Activated naive CD4-positive, alpha-beta T cell treated with Interleukin-2 at 50 U/mL for 16 hours (primary cell): ENCODE measurements around the gene DMBX1.

Experiments
- DNase-seq: peaks from one replicate; pipeline ENCODE4 v3.0.0-alpha.2; 2020

The DMBX1 gene

DNA sequence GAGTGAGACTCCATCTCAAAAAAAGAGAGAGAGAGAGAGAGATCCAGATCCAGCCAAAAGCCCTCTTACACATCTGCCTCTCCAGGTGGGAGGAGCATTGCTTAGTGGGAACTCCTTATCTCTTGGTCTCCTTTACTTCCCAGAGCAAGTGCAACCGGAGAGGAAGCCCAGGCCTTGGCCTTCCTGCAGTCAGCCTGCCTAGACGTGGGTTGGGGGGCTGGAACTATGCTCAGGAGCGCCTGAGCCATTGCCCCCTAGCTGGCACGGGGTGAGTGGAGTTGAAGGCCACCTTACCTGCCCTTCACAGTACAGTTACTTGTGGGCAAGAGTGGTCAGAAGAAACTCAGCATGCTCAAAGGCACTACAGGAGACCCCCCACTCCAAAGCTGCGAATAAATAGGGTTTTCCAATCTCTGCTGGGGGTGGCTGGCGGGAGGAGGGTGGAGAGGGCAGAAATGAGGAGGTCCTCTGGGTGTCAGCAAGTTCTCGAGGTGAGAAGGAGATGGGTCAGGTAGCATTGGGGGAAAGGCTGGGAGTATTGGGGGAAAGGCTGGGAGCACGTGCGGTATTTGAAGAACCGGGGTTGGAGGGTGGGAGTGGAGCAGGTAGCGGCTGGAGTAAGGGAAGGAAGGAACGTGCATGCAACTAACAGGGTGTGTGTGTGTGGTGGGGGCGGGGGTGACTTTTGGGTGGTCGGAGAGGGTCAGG is 4.7 kb upstream of the DMBX1 start:
- DNase-seq: no peak

DNA sequence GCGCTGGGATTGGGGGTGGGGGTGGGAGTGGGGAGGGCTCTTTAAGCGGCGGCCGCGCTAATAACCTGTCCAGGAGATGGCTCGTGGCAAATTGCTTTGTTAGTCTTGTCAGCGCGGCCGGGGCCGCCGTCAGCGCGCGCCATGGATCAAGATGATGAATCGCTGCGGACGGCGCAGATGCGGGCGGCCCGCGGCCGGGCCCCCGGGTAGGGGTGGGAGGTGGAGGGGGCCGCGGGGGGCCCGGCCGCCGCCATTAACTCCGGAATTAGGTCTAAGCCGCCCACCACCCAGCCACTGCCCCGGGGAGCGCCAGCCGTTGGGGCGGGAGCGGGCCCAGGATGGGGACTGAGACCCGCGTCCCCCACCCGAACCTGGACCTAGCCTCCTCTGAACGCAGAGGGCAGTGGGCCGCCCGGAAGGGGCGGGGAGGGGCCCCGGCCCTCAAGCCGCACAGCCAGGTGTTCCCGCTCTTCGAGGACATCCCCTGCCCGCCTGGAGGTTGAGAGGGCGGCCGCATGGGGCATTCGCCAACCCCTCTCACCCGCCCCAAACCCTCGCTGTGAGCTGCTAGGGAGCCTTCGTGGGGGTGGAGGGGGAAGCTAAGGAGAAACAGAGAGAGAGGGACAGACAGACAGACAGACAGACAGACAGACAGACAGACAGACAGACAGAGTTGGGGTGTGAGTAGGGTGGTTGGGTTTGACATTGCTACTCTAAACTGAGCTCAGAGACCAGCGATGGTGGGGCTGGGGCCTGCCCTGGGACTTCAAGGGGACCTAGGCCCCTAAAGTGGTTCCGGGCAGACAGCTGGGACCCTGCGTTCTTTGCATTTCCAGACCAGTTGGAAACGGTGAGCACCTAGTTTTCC is 3.8 kb upstream of the DMBX1 start:
- no peak for DNase-seq

DNA sequence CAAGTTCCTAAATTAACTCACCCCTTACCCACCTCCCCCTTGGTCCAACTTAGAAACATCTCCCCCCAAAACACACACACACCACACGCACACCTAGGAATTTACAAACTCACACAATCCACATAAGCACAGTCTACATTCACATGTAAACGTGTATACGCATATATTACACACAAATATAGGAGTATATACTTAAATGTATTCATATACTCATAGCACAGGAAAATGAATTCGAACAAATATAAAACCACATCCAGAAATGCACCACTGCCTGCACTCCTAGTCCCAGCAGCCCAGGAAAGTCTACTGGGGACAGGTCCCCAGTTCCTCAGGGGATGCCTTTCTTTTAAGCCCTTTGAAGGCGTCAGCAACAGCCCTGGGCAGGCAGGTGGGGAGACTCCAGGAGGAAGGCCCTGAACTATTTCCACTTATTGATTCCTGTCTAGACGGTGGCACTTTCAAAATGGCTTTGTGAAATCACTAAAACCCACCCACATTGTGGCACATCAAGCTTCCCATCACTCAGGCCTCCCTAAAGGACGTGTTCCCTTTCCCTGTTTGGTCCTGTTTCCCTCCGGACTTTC is 3.1 kb upstream of the DMBX1 start:
- no peak for DNase-seq

DNA sequence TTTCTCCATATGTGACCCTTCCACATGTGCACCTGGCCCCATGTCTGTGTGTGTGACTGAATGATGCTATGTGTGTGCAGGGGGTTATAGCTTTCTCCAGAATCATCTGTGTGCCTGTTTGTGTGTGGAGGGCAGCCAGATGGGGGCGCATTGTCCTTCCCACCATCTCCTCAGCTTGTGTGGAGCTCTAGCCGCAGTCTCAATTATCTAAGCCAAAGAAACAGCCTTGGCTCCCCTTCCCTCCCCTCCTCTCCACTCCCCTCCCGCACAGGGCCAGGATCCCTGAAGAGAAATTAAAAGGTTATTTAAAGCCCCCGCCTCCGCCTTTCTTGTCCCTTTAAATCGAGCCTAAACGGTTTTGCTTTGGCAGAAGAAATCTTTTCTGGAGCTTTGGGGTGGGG is 1.8 kb upstream of the DMBX1 start:
- no peak for DNase-seq

DNA sequence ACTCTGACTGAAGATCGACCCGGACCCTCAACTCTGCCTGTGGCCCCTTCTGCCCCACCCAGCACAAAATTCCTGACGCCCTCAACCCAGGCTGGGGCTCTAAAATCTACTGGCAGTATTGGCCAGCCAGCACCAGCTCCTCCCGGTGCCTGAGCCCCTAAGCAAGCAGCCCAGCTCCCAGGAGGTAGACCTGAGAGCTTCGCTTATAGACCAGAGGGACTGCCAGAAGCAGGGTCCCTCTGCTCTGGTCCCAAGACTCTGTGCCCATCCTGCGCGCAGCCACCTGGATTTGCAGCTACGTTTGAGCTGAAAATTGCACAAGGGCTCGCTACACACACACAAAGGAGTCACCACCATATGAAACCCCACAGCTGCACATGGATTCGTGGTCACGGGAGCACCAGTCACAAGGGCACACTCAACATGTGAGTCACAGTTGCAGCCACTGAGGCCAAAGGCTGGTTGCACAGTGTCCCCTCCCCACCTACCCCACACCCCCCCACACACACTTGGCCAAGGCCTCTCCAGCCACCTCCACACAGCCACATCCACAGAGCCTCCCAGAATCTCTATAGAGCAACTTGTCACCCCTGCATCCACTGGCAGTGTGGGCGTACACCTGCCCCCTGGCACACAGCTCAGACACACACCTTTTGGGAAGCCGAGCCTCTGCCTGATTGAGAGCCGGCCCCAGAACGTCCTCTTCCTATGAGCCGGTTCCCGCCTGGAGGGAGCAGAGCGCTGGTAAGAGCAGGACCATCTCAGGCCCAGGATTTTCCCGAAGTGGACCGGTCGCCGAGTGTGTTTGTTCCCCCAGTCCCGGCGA is 1.1 kb upstream of the DMBX1 start:
- no peak for DNase-seq

DNA sequence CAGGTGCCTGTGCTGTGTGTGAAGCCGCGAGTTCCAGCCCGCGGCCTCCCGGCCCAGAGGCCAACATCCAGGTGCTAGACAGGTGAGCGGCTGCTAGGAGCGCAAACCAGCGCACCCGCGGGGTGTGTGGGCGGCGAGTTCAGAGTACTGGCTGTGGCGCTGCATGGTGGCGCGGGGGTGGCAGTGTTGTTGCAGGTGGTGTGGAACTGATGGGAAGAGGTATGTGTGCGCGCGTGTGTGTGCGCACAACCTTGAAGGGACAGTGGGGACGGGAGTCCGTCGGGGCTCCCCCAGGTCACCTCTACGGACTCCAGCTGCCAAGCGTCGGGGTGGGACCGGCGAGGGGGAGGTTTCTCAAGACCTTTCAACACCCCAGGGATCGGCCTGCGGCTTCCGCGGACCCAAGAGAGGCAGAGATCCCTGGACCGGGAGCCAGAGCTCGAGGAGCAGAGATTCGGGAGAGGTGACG is 433 bp upstream of the DMBX1 start:
- peak; percentile 56 for DNase-seq

DNA sequence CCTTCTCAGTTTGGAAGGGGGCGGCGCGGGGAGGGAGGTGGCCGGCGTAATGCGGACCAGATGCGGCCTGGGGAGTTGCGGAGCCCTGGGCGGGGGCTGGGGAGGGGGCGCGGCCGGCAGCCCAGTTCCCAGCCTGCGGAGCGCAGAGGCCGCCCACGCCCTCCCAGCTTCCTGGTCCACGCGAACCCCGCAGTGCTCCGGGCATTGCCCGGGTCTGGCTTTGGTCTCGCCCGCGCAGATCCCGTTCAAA is 695 bp downstream of the DMBX1 start:
- no peak for DNase-seq

DNA sequence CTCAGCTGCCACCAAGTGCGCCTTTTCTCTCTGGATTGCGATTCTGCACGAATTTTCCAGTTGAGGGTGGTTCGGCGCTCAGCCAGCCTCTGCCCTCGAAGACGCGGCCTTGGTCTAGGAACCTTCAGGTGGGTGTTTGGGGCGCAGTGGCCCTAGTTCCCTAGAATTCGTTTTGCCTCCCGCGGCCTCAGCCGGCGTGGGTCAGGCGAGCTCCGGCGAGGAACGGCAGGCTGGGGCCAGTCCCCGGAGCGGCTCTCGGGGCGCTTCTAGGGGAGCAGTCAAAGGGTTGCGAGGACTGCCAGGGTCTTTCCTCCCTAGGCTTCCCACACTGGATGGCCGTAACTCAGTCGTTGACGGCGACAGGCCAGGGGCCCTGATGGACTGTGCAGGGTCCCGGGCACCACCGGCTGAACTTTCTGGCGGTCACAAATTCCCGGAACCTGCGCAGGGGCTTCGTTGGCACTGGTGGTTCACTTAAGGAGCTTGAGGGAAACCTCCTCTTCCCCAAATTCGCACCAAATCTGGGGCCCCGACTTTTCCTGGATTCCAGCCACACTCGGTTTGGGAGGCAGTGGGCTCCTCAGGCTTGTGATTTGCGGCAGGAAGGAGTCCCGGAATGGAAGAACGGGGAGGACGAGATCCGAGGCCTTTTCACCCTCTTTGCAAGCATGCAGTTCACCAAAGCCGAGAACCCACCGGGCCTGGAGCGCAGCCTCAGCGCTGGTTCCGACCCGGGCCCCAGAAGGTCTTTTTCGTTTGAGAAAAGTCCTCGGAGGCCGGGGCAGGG is 1.2 kb downstream of the DMBX1 start:
- DNase-seq: no peak

DNA sequence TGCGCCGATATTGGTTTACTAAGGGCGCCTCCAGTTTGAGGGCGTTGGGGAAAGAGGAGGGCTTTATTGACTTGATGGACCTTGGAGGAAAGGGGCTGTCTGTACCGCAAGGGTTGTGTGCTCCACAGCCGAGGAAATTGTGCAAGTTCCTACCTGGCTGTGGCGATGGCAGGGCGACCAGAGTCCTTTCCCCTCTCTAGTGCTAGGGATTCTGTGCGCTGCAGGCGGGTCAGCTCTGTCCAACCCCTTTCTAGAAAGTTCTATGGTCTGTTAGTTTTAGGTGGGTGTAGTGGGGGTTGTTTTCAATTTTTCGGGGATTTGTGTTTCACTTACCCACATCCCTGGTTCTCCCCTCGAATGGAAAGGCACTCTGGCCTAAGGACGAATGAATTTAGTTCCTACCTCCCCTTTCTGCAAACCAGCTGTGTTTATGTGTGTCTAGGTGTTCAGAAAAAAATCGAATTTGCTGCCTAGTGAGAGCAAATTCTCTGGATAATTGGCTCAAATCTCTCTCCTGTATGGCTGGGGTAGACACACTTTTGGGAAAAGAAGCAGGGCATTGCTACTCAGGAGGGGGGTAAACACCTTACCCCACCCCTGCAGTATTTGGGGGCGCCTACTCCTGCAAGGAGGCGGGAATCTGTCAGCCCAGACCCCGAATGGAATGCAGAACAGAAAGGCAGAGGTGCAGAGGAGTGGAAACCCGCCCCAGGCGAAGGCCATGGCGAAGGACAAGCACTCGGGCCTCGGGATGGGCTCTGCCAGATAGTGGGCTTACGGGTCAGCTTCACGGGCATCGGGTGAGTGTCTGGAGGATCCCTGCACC is 2.0 kb downstream of the DMBX1 start:
- DNase-seq: no peak

DNA sequence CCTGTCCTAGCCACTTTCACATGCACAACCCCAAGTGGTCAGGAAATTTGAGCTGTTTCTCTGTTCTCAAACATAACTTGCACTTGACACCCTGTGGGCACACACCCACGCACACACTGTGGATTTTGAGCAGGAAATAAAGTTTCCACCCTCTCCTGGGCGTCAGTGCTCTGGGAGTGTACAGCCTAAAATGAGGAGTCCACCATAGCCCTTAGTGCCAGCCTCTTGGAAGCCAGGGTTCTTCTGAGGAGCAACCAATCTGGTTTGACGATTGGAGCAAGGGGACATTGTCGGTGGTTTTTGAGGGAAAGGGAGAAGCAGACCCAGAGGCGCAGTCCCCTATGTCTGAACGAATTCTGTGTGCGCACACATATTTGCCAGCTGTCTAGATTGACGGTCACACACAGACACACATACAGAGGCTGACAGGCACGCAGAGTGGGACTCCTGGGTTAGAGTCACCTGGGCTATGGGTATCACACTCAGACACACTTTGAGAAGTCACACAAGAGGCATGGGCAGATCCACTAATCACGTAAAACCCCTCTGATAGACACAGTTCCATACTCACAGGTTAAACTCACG is 2.7 kb downstream of the DMBX1 start:
- no peak for DNase-seq

DNA sequence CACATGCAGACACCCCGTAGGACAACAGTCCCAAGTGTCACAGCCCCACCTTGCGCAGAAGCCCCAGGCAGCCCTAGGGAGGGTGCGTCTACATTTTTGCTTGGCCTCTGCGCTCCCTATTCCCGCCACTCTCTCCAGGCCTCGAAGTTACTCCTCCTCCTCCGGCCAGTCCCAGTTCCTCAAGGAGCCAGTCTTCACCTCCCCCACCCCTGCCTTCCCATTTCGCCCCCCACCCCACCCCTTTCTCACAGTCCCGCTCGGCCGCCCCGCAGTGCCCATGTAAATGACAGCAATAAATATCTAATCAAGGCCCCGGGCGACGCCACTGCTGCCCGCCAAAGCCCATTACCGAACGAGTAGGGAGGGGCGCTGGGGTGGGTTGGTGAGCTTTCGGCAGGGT is 3.2 kb downstream of the DMBX1 start:
- DNase-seq: no peak

DNA sequence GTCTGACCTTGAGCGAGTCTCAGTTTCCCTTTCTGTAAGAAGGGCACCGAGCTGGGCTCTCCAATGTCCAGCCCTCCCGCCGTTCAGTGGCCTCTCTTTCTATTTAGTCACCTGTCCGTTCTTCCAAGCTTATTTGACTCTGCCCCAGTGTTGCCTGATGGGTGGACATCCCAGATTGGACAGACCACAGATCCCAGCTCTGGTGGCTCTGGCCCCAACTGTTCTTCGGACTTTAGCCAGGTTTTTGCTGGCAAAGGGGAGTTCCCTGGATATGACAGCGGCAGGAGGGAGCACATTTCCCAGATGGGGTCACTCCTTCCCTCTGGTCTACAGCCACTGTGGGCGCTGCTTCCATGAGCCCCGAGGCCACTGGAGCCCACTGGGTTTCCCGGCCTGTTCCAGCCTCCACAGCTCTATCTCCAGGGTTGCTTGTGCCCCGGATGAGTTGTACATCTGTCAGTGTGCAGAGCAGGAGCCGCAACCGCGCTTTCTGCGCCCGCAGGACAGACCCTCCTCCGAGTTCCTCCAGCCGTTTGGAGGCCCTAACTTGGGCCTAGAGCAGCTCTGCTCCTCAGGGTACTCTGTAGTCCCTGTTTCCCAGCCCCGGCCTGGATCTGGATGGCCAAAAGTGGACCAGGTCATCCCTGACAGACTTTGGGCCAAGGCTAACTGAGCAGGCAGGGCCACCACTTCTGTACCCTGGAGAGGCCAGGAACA is 3.8 kb downstream of the DMBX1 start:
- no peak for DNase-seq

DNA sequence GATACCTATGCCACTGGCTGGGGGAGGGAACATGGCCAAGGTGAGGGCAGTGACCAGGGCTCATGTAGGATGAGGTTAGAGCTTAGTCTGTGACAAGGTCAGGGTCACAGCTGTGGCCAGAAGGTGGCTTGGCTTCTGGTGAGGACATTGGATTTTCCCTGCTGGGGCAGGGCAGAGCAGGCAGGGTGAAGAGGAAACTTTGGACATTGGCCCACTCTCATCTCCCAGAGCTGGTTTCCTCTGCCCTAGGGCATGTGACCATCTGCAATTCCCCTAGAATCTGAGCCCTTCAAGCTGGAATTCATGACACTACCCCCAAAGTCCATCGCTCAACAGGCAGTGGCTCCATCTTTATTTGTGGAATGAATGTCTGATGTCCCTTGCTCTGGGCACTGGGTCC is 5.3 kb downstream of the DMBX1 start:
- no peak for DNase-seq

DNA sequence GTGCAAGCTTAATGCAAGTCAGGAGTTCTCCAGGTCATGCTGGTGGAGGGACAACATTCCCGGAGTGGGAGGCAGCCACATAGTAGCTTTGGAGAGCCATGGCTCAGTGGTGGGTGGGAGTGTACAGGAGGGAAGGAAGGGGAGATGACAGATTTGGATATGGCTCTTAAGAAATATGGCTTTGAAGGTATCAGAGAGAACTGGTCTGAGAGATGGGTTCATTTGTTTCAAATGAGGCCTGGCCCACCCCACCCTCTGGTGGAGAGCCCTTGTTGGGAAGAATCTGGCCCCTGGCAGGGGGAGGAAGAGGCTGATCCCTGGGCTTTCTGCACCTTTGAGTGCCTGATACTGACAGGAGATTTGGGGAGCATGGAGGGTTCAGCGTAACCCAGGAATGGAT is 6.1 kb downstream of the DMBX1 start:
- DNase-seq: no peak

DNA sequence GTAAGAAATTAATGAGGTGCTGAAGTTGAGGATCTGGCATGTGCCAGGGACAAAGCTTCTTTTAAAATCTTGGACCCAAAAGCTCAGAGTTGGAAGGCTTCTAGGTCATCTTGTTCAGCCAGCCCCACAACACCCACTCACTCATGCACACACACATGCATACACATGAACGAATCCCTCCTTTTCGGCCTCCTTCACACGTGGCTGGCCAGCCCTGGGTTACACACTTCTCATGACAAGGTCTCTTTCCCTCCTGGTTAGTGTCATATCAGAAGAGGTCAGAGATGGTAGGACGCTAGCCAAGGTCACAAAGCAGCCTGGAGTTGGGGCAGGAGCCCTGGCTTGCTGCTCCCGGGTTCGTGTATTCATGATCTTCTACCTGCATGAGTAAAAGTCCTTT is 6.9 kb downstream of the DMBX1 start:
- no peak for DNase-seq

DNA sequence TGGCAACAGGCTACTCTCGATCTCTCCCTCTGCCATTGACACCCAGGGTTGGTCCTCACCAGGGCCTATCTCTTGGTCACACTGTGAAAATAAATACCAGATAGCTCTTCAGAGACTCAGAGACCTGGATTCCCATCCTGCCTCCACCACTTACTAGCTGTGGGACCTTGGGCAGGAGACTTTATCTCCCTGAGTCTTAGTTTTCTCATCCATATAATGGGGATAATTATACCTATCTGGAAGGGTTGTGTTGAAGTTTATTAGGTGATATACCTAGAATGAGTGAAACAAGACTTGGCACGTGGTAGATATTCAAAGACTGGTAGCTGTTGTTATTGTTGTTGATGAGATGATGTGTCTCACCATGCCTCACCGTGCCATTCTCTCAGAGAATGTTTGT is 7.4 kb downstream of the DMBX1 start:
- no peak for DNase-seq

DNA sequence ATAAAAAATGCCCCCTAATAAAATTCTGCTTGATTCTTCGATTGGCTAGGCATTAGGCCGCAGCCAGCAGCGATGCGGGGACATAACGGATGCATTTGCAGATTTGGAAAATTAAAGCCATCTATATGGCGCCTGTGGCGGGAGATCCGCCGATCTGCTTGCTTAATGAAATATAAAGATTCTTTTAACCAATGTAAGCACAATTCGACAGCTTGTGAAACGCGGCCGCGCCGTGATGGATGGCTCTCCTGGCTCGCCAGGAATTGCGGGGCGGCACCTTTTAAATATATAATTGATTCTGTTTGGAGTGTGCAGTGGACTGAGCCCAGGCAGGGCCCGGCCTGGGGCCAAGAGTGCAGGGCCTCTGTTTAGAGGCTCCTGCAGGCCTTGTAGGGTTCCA is 8.0 kb downstream of the DMBX1 start:
- DNase-seq: no peak

DNA sequence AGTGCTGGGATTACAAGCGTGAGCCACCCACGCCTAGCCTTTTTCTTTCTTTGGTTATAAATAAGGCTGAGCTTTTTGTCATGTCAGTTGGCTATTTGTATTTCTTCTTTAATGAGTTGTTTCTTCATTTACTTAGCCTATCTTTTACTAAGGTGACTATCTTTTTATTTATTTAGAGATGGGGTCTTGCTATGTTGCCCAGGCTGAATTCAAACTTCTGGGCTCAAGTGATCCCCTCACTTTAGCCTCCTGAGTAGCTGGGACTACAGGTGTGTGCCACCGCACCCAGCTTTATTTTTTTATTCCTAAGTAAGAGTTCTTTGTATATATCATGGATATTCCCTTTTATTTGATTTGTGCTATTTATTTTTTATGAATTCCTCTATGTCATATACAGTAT is 11.9 kb downstream of the DMBX1 start:
- DNase-seq: no peak

DNA sequence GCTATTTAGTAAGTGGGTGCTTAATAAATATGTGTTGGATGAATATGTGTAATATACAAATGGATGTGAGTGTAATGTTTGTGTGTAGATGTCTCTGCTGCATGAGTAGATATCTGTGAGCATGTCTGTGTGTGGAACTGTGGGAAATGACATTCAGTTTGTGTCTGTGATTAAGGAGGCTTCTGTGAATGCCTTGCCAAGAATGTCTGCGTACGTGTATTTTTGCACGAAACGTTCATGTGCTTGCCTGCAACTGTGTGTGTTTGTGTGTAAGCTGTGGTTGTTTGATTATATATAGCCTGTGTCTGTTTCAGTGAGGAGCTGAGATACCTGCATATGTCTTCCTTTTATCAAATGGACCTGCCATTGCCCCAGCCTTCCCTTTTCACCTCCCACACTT is 13.8 kb downstream of the DMBX1 start:
- DNase-seq: no peak

DNA sequence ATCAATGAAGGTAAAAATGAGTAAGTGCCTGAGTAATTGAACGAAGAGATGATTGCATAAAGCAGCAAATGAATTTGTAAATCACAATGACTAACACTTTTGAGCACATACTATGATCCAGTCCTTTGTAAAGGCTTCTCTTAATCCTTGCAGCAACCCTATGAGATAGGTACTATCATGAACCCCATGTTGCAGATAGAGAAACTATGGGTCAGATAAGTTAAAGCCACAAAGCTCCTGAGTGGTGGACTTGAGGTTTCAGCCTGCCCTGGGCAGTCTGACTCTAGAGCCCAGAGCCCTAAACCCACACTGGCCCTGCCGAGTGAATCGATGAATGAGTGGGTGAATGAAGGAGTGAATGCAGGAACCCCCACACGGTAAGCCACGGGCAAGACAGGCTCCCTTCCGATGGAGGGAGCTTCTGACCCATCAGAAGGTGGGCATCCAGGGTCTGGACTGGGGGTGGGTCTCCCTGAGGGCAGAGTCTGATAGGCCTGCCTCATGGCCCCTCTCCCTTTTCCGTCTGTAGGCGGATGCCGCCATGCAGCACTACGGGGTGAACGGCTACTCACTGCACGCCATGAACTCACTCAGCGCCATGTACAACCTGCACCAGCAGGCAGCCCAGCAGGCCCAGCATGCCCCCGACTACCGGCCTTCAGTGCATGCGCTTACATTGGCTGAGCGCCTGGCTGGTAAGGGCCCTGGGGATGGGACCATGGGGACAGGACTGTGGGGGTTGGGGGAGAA is 17.0 kb downstream of the DMBX1 start:
- DNase-seq: no peak
